Measurements from ENCODE around the gene CAPS. TPM values are rescaled to one million over a fixed set of nuclear protein-coding genes. Genes with fewer than 3 reads are reported as not detected.
"Not testable (repeated sequence)": the region's sequence is repeated elsewhere in the genome, so short reads cannot be mapped to it uniquely, and the experiment has no call there.

The CAPS gene
- total RNA-seq, 4 donors from 2014 or later, result 9.0 to 48.8 (median 26.3) TPM

DNA sequence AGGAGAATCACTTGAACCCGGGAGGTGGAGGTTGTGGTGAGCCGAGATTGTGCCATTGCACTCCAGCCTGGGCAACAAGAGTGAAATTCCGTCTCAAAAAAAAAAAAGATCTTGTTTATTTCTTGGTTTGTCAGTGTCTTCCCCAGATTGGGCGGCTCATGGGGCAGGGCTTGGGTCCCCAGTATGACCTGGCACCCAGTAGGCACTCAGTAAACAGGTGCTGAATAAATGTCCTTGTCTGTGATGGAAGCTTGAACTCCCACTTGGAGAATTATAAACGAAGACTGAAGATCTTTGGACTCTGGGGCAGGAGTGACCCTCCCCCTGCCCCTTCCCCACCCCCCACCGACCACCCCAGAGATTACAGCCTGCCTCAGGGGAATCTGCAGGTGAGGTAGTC is 33.9 kb upstream of the CAPS start:
- H3K4me3 ChIP-seq (replicated peaks in 1 of 3), result no peak overlapping the region
- H3K27ac ChIP-seq, result peak overlapping the region in 1 of 3 donors; percentile 51
- DNase-seq, result no peak
- H3K9me3 ChIP-seq, result no peaks in the 10 kb centered on the region
- WGBS, 2 donors, result 31 to 39% methylated on average over 6 of the region's 6 CpGs
- intact Hi-C loops (cut with DNase I), result no loop called here
- no peaks in the 10 kb centered on the region for H3K36me3 ChIP-seq
- H3K4me1 ChIP-seq, result peaks cover 9 to 27% of the 10 kb centered on the region in 2 donors
- no peaks in the 10 kb centered on the region for H3K27me3 ChIP-seq
- TF ChIP-seq CTCF (IDR thresholded peaks at IDR 0.05) (no peak), POLR2A (IDR thresholded peaks at IDR 0.05) (no peak)

DNA sequence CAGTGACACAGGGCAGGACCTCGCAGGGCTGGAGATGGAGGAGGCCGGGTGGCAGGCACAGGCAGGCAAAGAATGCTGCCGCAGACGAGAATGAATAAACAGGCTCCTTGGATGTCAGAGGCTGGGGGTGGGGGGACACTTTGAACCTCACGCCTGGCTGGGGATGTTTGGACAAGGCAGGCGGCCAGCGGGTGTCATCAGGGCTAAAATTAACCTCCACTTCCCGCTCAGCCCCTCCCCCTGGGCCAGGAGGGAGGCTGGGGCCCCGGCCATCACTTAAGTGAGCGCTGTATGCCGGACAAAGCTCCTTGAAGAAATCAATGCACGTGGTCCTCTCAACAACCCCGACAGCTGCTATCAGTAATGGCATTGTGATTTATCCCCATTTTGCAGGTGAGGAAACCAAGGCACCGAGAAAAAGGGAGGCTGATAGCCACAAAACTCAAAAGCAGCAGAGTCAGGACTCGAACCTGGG is 33.4 kb upstream of the CAPS start:
- no peak for TF ChIP-seq POLR2A (IDR thresholded peaks at IDR 0.05)
- TF ChIP-seq CTCF (IDR thresholded peaks at IDR 0.05), result no peak
- no peaks in the 10 kb centered on the region for H3K27me3 ChIP-seq
- no peak overlapping the region for H3K4me3 ChIP-seq (replicated peaks in 1 of 3)
- intact Hi-C loops (cut with DNase I), result no loop called here
- H3K36me3 ChIP-seq, result no peaks in the 10 kb centered on the region
- WGBS, 2 donors, result 13 to 15% methylated on average over 11 to 14 of the region's 15 CpGs
- H3K4me1 ChIP-seq, result peaks cover 9 to 27% of the 10 kb centered on the region in 2 donors
- peak; percentile 80 to 85 for DNase-seq
- H3K27ac ChIP-seq, result peak overlapping the region in 1 of 3 donors; percentile 53
- H3K9me3 ChIP-seq, result no peaks in the 10 kb centered on the region

DNA sequence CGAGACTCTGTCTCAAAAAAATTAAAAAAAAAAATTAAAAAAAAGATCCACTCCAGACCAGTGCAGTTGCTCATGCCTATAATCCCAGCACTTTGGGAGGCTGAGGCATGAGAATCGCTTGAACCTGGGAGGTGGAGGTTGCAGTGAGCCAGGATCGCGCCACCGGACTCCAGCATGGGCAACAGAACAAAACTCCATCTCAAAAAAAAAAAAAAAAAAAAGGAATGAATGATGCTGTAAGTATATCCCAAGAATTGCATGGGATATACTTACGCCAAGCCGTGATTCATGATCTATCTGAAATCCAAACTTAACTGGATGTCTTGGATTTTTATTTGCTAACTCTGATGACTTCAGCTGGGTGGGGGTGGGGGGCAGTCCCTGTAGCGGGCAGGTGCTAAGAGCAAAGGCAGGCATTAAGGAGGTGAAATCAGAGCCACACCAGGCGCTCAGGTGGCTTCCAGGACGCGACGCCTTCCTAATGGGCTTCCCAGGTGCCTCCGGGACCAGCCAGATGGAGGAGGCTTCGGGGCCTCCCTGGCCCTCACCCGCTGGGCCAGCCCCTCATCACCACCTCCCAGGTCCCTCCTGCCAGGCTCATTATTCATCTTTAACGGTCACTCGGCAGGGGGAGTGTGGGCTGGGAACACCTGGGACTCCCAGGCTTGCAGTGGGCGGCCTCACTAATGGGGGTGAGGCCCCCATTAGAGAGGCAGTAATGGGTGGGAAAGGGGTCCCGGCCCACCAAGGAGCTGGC is 32.3 kb upstream of the CAPS start:
- no peak for DNase-seq
- no peaks in the 10 kb centered on the region for H3K9me3 ChIP-seq
- TF ChIP-seq CTCF (IDR thresholded peaks at IDR 0.05) (no peak), POLR2A (IDR thresholded peaks at IDR 0.05) (no peak)
- 56 to 73% methylated on average over 14 to 19 of the region's 19 CpGs for WGBS, 2 donors
- peaks cover 9 to 27% of the 10 kb centered on the region in 2 donors for H3K4me1 ChIP-seq
- H3K27ac ChIP-seq, result peak overlapping the region in 1 of 3 donors; percentile 53
- H3K4me3 ChIP-seq (replicated peaks in 1 of 3), result no peak overlapping the region
- H3K36me3 ChIP-seq, result no peaks in the 10 kb centered on the region
- H3K27me3 ChIP-seq, result no peaks in the 10 kb centered on the region
- intact Hi-C loops (cut with DNase I), result no loop called here

DNA sequence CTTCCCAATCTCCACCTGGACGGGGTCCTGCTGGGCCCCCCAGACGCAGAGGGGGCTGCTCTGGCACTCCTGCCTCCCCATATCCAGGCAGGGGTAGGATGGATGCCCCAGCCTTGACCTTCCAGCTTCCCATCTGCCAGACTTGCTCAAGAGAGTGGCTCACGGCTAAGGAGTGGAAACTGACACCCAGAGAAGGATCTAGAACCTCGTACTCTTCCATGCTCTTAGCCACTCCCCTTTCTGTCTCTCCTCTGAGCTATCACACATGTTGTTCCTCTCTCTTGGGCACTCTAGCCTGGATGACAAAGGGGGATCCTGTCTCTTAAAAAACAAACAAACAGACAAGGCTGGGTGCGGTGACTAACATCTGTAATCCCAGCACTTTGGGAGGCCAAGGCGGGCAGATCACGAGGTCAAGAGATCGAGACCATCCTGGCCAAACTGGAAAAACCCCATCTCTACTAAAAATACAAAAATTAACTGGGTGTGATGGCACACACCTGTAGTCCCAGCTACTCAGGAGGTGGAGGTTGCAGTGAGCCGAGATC is 31.6 kb upstream of the CAPS start:
- intact Hi-C loops (cut with DNase I), result no loop called here
- peak overlapping the region in 1 of 3 donors; percentile 10 for H3K27ac ChIP-seq

DNA sequence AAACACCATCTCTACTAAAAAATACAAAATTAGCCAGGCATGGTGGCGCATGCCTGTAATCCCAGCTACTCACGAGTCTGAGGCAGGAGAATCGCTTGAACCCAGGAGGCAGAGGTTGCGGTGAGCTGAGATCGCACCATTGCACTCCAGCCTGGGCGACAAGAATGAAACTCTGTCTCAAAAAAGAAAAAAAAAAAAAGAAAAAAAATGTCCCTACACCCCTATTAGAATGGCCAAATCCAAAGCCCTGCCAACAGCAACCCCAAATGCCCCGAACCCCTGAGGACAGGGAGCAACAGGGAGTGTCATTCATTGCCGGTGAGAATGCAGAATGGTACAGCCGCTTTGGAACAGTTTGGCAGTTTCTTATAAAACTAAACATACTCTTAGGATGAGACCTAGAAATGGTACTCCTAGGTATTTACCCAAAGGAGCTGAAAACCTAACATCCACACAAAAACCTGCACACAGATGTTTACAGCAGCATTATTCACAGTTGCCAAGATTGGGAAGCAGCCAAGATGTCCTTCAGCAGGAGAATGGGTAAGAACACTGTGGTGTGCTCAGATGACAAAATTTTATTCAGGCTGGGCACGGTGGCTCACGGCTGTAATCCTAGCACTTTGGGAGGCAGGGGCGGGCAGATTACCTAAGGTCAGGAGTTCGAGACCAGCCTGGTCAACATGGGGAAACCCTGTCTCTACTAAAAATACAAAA is 30.7 kb upstream of the CAPS start:
- peaks cover 9 to 27% of the 10 kb centered on the region in 2 donors for H3K4me1 ChIP-seq

More for the DNA sequence above, 31.6 kb upstream of the CAPS start:
- 62 to 66% methylated on average over 7 to 9 of the region's 9 CpGs for WGBS, 2 donors
- H3K4me3 ChIP-seq (replicated peaks in 1 of 3), result no peak overlapping the region
- DNase-seq, result no peak
- H3K27me3 ChIP-seq, result no peaks in the 10 kb centered on the region
- H3K9me3 ChIP-seq, result no peaks in the 10 kb centered on the region
- peaks cover 9 to 27% of the 10 kb centered on the region in 2 donors for H3K4me1 ChIP-seq
- no peaks in the 10 kb centered on the region for H3K36me3 ChIP-seq
- TF ChIP-seq POLR2A (IDR thresholded peaks at IDR 0.05), result no peak
- TF ChIP-seq CTCF (IDR thresholded peaks at IDR 0.05), result no peak

DNA sequence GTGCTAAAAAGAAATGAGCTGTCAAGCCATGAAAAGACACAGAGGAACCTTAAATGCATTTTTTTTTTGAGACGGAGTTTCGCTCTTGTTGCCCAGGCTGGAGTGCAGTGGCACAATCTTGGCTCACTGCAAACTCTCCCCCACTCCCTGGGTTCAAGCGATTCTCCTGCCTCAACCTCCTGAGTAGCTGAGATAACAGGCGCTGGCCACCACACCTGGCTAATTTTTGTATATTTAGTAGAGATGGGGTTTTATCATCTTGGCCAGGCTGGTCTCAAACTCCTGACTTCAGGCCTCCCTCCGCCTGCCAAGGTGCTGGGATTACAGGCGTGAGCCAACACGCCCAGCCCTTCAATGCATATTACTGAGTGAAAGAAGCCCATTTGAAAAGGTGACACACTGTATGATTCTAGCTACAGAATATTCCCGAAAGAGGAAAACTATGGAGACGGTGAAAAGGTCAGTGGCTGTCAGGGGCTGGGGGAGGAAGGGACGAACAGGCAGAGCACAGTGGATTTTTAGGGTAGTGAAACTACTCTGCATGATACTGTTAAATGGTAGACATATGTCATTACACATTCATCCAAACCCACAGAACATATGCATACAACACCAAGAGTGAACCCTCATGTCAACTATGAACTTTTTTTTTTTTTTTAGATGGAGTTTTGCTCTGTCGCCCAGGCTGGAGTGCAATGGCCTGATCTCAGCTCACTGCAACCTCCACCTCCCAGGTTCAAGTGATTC is 29.8 kb upstream of the CAPS start:
- intact Hi-C loops (cut with DNase I); H3K27me3 ChIP-seq; H3K27ac ChIP-seq; DNase-seq; H3K4me3 ChIP-seq (replicated peaks in 1 of 3); H3K36me3 ChIP-seq; H3K9me3 ChIP-seq: not testable (repeated sequence)
- H3K4me1 ChIP-seq, result peaks cover 9 to 27% of the 10 kb centered on the region in 2 donors
- WGBS, 2 donors, result 75 to 78% methylated on average over 11 of the region's 11 CpGs

More for the DNA sequence above, 30.7 kb upstream of the CAPS start:
- H3K36me3 ChIP-seq; H3K27ac ChIP-seq; H3K4me3 ChIP-seq (replicated peaks in 1 of 3); DNase-seq; H3K27me3 ChIP-seq; intact Hi-C loops (cut with DNase I); H3K9me3 ChIP-seq: not testable (repeated sequence)
- 68 to 69% methylated on average over 13 of the region's 13 CpGs for WGBS, 2 donors

Measured in thyroid gland (tissue), 4 donors.